Endothelial cell (in vitro differentiated cells): Measurements from ENCODE around the gene CCDC171. TPM values are rescaled to one million over a fixed set of nuclear protein-coding genes. Genes with fewer than 3 reads are reported as not detected.

Experiments
- DNase-seq: peaks from one replicate; pipeline ENCODE4 v3.0.0; 2021; ENCODE audit warnings: low spot score
- H3K27ac Mint-ChIP-seq: one replicate; pipeline ENCODE4 v1.8.0; 2021; ENCODE audit warnings: mixed read lengths, inconsistent platforms; ENCODE audit not compliant: unreplicated experiment
- H3K27me3 Mint-ChIP-seq: one replicate; pipeline ENCODE4 v1.8.0; 2021; ENCODE audit warnings: mild to moderate bottlenecking, moderate library complexity, mixed read lengths, inconsistent platforms; ENCODE audit not compliant: unreplicated experiment
- H3K36me3 Mint-ChIP-seq: one replicate; pipeline ENCODE4 v1.8.0; 2021; ENCODE audit warnings: mild to moderate bottlenecking, low read depth, mixed read lengths, inconsistent platforms; ENCODE audit not compliant: unreplicated experiment
- H3K4me1 Mint-ChIP-seq: one replicate; pipeline ENCODE4 v1.8.0; 2021; ENCODE audit warnings: mild to moderate bottlenecking, mixed read lengths, inconsistent platforms; ENCODE audit not compliant: unreplicated experiment
- H3K4me3 Mint-ChIP-seq: one replicate; pipeline ENCODE4 v1.8.0; 2021; ENCODE audit warnings: mild to moderate bottlenecking, mixed read lengths, inconsistent platforms; ENCODE audit not compliant: unreplicated experiment
- H3K9me3 Mint-ChIP-seq: one replicate; pipeline ENCODE4 v1.8.0; 2021; ENCODE audit warnings: mixed read lengths, inconsistent platforms; ENCODE audit not compliant: unreplicated experiment
- total RNA-seq: library from RNA; stranded (reverse); fragmentation: NEBNext Ultra II Directional; extraction: Animal tissue kit (Norgen Biotek cat#: 25700); gene quantifications from one replicate; pipeline ENCODE4 v1.2.1, GENCODE V29; 2021; ENCODE audit not compliant: unreplicated experiment
- TF ChIP-seq, protein P1 (sequence below): fragments of 200-600 bp; sonication (generic); IDR thresholded peaks from one replicate; pipeline ENCODE4 v1.5.0; 2021; ENCODE audit warnings: antibody characterized with exemption; ENCODE audit not compliant: unreplicated experiment

Gene CCDC171
- total RNA-seq, 1 donor from 2014 or later, result 6.5 TPM

DNA sequence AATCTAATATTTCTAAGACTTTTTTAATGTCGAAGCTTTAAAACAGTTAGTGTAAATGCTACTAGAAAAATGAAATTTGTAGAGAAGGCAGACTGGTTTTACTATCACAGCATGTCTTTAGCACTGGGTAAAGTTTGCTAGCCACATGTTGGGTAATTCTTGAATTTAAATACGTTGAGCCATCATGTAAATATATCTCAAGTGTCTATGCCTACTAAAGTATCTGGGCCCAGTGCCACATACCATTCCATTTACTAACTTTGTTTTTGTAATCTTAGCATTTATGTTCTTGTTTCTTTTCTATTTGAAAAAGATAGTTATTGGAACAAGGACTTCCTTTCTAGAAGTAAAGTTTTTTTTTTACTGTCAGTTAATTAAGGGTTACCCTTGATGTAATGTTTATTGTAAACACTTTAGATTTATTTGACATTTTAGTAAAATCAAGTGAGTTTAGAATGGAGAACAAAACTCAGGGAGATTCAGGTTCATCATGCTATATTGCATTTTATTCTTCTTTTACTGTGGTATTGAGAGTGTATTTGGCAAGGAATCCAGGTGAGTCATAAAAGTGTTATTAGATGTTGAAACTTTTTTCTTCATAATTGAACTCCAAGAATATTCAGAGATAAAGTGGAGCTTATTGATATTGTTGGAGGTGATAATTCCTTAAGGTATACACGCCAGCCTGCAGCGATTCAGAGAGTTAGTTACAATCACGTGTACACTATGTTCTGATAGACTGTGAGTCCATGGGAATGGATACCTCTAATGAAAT is 182.4 kb downstream of the CCDC171 start:
- H3K36me3 Mint-ChIP-seq, result peaks cover 4% of the 10 kb centered on the region
- no peaks in the 10 kb centered on the region for H3K4me1 Mint-ChIP-seq
- no peak overlapping the region for H3K4me3 Mint-ChIP-seq
- no peaks in the 10 kb centered on the region for H3K9me3 Mint-ChIP-seq
- no peaks in the 10 kb centered on the region for H3K27me3 Mint-ChIP-seq
- no peak for DNase-seq
- TF ChIP-seq, protein P1, sequence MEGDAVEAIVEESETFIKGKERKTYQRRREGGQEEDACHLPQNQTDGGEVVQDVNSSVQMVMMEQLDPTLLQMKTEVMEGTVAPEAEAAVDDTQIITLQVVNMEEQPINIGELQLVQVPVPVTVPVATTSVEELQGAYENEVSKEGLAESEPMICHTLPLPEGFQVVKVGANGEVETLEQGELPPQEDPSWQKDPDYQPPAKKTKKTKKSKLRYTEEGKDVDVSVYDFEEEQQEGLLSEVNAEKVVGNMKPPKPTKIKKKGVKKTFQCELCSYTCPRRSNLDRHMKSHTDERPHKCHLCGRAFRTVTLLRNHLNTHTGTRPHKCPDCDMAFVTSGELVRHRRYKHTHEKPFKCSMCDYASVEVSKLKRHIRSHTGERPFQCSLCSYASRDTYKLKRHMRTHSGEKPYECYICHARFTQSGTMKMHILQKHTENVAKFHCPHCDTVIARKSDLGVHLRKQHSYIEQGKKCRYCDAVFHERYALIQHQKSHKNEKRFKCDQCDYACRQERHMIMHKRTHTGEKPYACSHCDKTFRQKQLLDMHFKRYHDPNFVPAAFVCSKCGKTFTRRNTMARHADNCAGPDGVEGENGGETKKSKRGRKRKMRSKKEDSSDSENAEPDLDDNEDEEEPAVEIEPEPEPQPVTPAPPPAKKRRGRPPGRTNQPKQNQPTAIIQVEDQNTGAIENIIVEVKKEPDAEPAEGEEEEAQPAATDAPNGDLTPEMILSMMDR, result no peak
- no peak overlapping the region for H3K27ac Mint-ChIP-seq

DNA sequence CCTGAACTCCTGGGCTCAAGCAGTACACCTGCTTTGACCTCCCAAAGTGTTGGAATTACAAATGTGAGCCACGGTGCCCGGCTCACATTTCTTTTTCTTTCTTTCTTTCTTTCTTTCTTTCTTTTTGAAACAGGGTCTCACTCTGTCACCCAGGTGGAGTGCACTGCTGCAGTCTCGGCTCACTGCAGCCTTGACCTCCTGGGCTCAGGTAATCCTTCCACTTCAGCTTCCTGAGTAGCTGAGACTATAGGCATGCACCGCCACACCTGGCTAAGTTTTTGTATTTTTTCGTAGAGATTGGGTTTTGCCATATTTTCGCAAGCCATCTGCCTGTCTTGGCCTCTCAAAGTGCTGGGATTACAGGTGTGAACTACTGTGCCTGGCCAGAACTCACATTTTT is 183.7 kb downstream of the CCDC171 start:
- Mint-ChIP-seq H3K27me3 (no peaks in the 10 kb centered on the region), H3K4me3 (no peak overlapping the region), H3K36me3 (no peaks in the 10 kb centered on the region), H3K27ac (no peak overlapping the region), H3K9me3 (no peaks in the 10 kb centered on the region), H3K4me1 (no peaks in the 10 kb centered on the region)
- TF ChIP-seq, protein P1, result no peak
- no peak for DNase-seq

DNA sequence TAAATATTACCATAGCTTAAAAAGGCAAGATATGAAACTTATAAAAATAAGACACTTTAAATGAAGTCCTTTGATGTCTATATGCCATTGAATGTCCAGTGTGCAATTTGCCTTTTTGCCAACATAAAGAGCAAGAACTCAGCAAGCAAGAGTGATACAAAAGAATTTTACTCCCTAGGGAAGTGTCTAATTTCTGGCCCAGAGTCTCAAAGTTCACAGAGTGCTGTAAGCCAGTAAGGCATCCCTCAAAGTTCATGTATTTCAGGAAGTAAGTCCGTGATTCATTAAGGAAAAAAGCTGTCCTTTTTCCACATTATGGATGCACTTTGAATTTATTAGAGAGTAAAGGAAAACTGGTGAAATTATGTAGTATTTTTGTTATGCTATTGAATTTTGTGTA is 185.2 kb downstream of the CCDC171 start:
- Mint-ChIP-seq H3K27me3 (no peaks in the 10 kb centered on the region), H3K27ac (no peak overlapping the region), H3K4me1 (no peaks in the 10 kb centered on the region), H3K9me3 (no peaks in the 10 kb centered on the region), H3K36me3 (no peaks in the 10 kb centered on the region), H3K4me3 (no peak overlapping the region)
- TF ChIP-seq, protein P1, result no peak
- DNase-seq, result no peak

DNA sequence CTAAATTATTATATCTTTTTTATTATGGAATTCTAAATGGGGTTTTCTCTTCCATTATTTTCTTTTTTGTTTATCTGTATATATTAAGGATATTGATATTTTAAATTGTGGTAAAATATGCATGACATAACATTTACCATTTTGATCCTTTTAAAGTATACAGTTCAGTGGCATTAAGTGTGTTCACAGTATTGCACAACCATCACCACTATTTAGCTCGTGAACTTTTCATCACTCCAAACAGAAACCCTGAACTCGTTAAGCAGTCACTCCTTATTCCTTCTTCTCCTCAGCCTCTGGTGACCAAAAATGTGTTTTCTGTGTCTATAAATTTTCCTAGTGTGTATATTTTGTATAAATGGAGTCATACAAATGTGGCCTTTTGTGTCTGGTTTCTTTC is 188.2 kb downstream of the CCDC171 start:
- no peak for DNase-seq
- Mint-ChIP-seq H3K4me3 (no peak overlapping the region), H3K27ac (no peak overlapping the region)

DNA sequence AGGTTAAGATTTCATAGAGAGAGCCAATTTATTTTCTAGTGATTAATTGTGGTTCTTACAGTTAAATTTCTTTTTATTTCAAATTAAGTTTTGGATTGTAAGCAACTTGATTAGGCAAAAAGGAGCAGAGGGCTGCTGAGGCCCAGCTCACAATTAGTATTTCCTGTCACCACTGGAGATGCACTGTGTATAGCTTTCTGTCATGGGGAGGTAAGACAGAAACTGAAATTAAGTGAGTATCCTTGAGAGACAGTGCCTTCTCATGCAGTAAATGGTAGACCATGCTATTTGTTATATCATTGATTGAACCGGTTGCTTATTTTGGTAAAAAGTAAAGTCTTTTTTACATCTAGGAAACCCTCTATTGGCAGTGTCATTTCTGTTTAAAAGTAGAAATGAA is 190.7 kb downstream of the CCDC171 start:
- Mint-ChIP-seq H3K27me3 (no peaks in the 10 kb centered on the region), H3K27ac (no peak overlapping the region), H3K4me3 (no peak overlapping the region), H3K36me3 (peaks cover 14% of the 10 kb centered on the region), H3K9me3 (no peaks in the 10 kb centered on the region), H3K4me1 (peaks cover 3% of the 10 kb centered on the region)
- no peak for DNase-seq
- TF ChIP-seq, protein P1, result no peak

More for the DNA sequence above, 188.2 kb downstream of the CCDC171 start:
- no peaks in the 10 kb centered on the region for H3K36me3 Mint-ChIP-seq
- no peaks in the 10 kb centered on the region for H3K27me3 Mint-ChIP-seq
- peaks cover 3% of the 10 kb centered on the region for H3K4me1 Mint-ChIP-seq
- TF ChIP-seq, protein P1, result no peak
- no peaks in the 10 kb centered on the region for H3K9me3 Mint-ChIP-seq
